Transverse colon (tissue), 3 donors: Measurements from ENCODE around the gene GALNT11.

Experiments used
- CTCF ChIP-seq, 5 experiments: fragments of 200-600 bp in 3 of 5; fragments of 450-650 bp in 2 of 5; sonication (generic) in 3 of 5; IDR thresholded peaks; 1 replicate in 2 of 5; 2 replicates in 3 of 5; pipeline ENCODE4 v1.5.1; 2016 to 2017; ENCODE audit warnings: antibody characterized with exemption in 5 of 5, inconsistent platforms in 3 of 5, mild to moderate bottlenecking in 2 of 5, moderate library complexity in 1 of 5
- POLR2A ChIP-seq: fragments of 450-650 bp; IDR thresholded peaks from one replicate; pipeline ENCODE4 v1.6.1; 2016; ENCODE audit warnings: antibody characterized with exemption, mild to moderate bottlenecking, moderate library complexity

- no peak for TF ChIP-seq CTCF (IDR thresholded peaks at IDR 0.05)
- no peak for TF ChIP-seq POLR2A
These were observed 31.3 kb downstream of the GALNT11 start for GRCh38 chr7:152056621-152057274.
